Testis (tissue), 3 donors: Measurements from ENCODE around the gene VPS37C. TPM values are rescaled to one million over a fixed set of nuclear protein-coding genes. Genes with fewer than 3 reads are reported as not detected.

Experiments used
- DNase-seq: peaks from one replicate; pipeline ENCODE4 v3.0.0-alpha.2; 2019
- H3K27ac ChIP-seq, 2 donors: fragments of 200-600 bp; sonication (generic); one replicate each; pipeline ENCODE4 v1.5.1; 2019
- H3K27me3 ChIP-seq: fragments of 200-600 bp; sonication (generic); one replicate; pipeline ENCODE4 v1.5.1; 2019
- H3K36me3 ChIP-seq: fragments of 200-600 bp; sonication (generic); one replicate; pipeline ENCODE4 v1.5.1; 2017; ENCODE audit warnings: low read depth; ENCODE audit errors: missing control alignments
- H3K4me1 ChIP-seq: fragments of 200-600 bp; sonication (generic); one replicate; pipeline ENCODE4 v1.5.1; 2019
- H3K4me3 ChIP-seq, 2 donors: fragments of 200-600 bp; sonication (generic); one replicate each; pipeline ENCODE4 v1.5.1; 2017 to 2019
- H3K9me3 ChIP-seq: fragments of 200-600 bp; sonication (generic); one replicate; pipeline ENCODE4 v1.5.1; 2017
- POLR2A ChIP-seq: fragments of 450-650 bp; IDR thresholded peaks from one replicate; pipeline ENCODE4 v1.6.1; 2017; ENCODE audit warnings: antibody characterized with exemption, mild to moderate bottlenecking, moderate library complexity
- WGBS, 2 donors: methylation state at CpG; one replicate each; pipeline ENCODE4 v1.1.5; 2018; 5-methylcytosine and 5-hydroxymethylcytosine counted together
- intact Hi-C: fragments of 100-400 bp; cut with DNase I; formaldehyde crosslinking; loops from one replicate; pipeline ENCODE4 v1.15.1; 2023; ENCODE audit warnings: low total_unique reads
- polyA plus RNA-seq: library from polyadenylated mRNA; stranded (reverse); fragments of 350-450 nt; fragmentation: Illumina TruSeq; extraction: RNeasy Lipid Tissue Mini Kit (QIAGEN cat#74804); gene quantifications from one replicate; pipeline ENCODE4 v1.2.3, GENCODE V29; 2014; ENCODE audit warnings: low read depth, low replicate concordance; ENCODE audit not compliant: insufficient read depth
- total RNA-seq, 2 donors: library from RNA; depleted of rRNA; stranded (reverse); fragments of >200 nt; gene quantifications; one replicate each; pipeline ENCODE4 v1.2.3, GENCODE V29; 2016
- TF ChIP-seq, protein P1 (sequence below), 3 experiments: fragments of 450-650 bp in 2 of 3; fragments of 200-600 bp in 1 of 3; sonication (generic) in 1 of 3; IDR thresholded peaks; one replicate each; pipeline ENCODE4 v1.5.1; 2016 to 2019; ENCODE audit warnings: antibody characterized with exemption in 3 of 3, mild to moderate bottlenecking in 2 of 3, moderate library complexity in 1 of 3

The VPS37C gene
- total and polyA plus RNA-seq, 3 donors from 2014 or later, result 29.1 to 36.9 (median 31.0) TPM

GRCh38 chr11:61115498-61116224 lies 45.6 kb downstream of the VPS37C start:
- Histone ChIP-seq H3K27me3 (no peaks in the 10 kb centered on the region), H3K9me3 (no peaks in the 10 kb centered on the region), H3K4me3 (no peak overlapping the region), H3K4me1 (peaks cover 6% of the 10 kb centered on the region), H3K27ac (no peak overlapping the region), H3K36me3 (no peaks in the 10 kb centered on the region)
- intact Hi-C loops, result no loop called here
- TF ChIP-seq, protein P1, sequence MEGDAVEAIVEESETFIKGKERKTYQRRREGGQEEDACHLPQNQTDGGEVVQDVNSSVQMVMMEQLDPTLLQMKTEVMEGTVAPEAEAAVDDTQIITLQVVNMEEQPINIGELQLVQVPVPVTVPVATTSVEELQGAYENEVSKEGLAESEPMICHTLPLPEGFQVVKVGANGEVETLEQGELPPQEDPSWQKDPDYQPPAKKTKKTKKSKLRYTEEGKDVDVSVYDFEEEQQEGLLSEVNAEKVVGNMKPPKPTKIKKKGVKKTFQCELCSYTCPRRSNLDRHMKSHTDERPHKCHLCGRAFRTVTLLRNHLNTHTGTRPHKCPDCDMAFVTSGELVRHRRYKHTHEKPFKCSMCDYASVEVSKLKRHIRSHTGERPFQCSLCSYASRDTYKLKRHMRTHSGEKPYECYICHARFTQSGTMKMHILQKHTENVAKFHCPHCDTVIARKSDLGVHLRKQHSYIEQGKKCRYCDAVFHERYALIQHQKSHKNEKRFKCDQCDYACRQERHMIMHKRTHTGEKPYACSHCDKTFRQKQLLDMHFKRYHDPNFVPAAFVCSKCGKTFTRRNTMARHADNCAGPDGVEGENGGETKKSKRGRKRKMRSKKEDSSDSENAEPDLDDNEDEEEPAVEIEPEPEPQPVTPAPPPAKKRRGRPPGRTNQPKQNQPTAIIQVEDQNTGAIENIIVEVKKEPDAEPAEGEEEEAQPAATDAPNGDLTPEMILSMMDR (IDR thresholded peaks at IDR 0.05), result no peak
- TF ChIP-seq POLR2A, result no peak
- WGBS, 2 donors, result 89 to 92% methylated on average over 19 to 21 of the region's 21 CpGs
- no peak for DNase-seq

GRCh38 chr11:61114913-61115312 lies 46.3 kb downstream of the VPS37C start:
- intact Hi-C loops, result no loop called here
- WGBS, 2 donors, result 81 to 87% methylated on average over 6 to 8 of the region's 8 CpGs
- no peak overlapping the region for H3K4me3 ChIP-seq
- no peak for TF ChIP-seq POLR2A
- TF ChIP-seq, protein P1 (IDR thresholded peaks at IDR 0.05), result no peak
- H3K36me3 ChIP-seq, result no peaks in the 10 kb centered on the region
- H3K27ac ChIP-seq, result no peak overlapping the region
- no peak for DNase-seq
- no peaks in the 10 kb centered on the region for H3K4me1 ChIP-seq
- H3K9me3 ChIP-seq, result no peaks in the 10 kb centered on the region
- no peaks in the 10 kb centered on the region for H3K27me3 ChIP-seq

DNA sequence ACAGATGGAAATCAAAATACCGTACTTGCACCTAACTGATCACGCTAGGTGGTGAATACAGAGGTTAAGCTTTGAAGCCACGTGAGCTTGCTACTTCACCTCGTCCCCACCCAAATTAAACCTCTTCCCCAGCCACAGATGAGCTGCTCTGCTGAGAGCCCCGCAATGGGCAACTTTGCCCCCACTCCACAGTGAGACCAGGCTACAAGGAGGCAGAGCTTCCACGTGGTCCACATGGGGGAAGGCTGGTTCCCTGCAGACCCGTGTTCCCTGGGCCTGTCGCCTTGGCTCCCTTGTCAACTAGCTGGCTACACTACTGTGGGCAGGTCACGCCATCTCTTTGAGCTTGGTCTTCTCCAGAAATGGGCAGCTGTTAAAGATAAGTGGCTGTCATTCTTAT lies 48.0 kb downstream of the VPS37C start:
- H3K9me3 ChIP-seq, result no peaks in the 10 kb centered on the region
- DNase-seq, result peak; percentile 61
- WGBS, 2 donors, result 80 to 85% methylated on average over 9 of the region's 9 CpGs

DNA sequence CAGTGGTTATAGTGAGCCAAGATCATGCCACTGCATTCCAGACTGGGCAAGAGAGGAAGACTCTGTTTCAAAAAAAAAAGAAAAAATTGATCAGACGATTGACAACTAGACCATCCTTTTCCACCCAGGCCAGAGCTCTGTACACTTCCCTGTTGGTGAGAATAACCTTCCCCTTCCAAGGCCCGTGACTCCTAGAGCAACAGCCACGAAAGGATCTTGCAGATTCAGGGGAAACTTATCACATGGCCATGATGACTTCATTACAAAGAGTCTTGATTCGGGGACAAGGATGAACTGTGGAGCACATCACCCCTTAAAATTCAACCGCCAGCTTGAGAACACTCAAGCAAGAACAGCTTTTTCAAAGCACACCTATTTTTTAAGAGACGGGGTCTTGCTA lies 48.7 kb downstream of the VPS37C start:
- DNase-seq, result no peak
- Histone ChIP-seq H3K27ac (no peak overlapping the region), H3K4me1 (no peaks in the 10 kb centered on the region), H3K9me3 (no peaks in the 10 kb centered on the region), H3K36me3 (no peaks in the 10 kb centered on the region), H3K4me3 (no peak overlapping the region), H3K27me3 (no peaks in the 10 kb centered on the region)
- WGBS, 2 donors, result 80 to 90% methylated on average over 5 to 6 of the region's 6 CpGs
- TF ChIP-seq POLR2A, result no peak
- TF ChIP-seq, protein P1 (IDR thresholded peaks at IDR 0.05), result no peak
- intact Hi-C loops, result no loop called here

More for the DNA sequence above, 48.0 kb downstream of the VPS37C start:
- H3K27ac ChIP-seq, result no peak overlapping the region
- intact Hi-C loops, result no loop called here
- H3K27me3 ChIP-seq, result no peaks in the 10 kb centered on the region
- no peak overlapping the region for H3K4me3 ChIP-seq
- H3K4me1 ChIP-seq, result no peaks in the 10 kb centered on the region
- TF ChIP-seq POLR2A, result no peak
- TF ChIP-seq, protein P1 (IDR thresholded peaks at IDR 0.05), result no peak
- no peaks in the 10 kb centered on the region for H3K36me3 ChIP-seq
